Tibial nerve (tissue), 4 donors: ENCODE results near the gene SEMA3C.

Experiments
- CTCF ChIP-seq, 5 experiments: fragments of 200-600 bp in 3 of 5; fragments of 450-650 bp in 2 of 5; sonication (generic) in 3 of 5; IDR thresholded peaks; one replicate each; pipeline ENCODE4 v1.5.1; 2016 to 2019; ENCODE audit warnings: antibody characterized with exemption in 5 of 5, mild to moderate bottlenecking in 3 of 5, moderate library complexity in 2 of 5
- EP300 ChIP-seq, 2 donors: sonication (generic); formaldehyde crosslinking; IDR thresholded peaks; one replicate each; pipeline ENCODE4 v1.6.1; 2017; ENCODE audit warnings: antibody characterized with exemption in 2 of 2, mild to moderate bottlenecking in 1 of 2
- POLR2A ChIP-seq, 2 donors: fragments of 450-650 bp; IDR thresholded peaks; one replicate each; pipeline ENCODE4 v1.6.1; 2017; ENCODE audit warnings: antibody characterized with exemption in 2 of 2, mild to moderate bottlenecking in 2 of 2, moderate library complexity in 2 of 2

DNA sequence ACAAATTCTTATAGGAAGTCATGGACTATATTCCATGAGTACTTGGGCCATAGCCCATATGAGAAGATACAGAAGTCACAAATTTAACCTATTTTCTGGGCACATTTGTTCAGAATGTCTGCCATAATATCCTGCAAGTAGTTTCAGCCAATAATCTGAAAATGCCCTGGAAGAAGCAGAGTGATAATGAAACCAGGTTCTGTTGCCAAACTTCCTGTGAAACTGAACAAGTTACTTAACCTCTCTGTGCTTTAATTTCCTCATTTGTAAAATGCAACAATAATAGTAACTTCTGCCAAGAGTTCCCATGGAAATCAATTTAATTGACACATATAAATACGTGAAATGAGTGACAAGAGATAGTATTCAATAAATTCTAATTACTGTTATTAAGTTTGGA lies 88.8 kb downstream of the SEMA3C start:
- TF ChIP-seq CTCF (IDR thresholded peaks at IDR 0.05) (no peak), POLR2A (IDR thresholded peaks at IDR 0.05) (no peak), EP300 (IDR thresholded peaks at IDR 0.05) (no peak)
